ENCODE data around the gene HNRNPA3. TPM values are rescaled to one million over a fixed set of nuclear protein-coding genes. Genes with fewer than 3 reads are reported as not detected.

Gene HNRNPA3
- 100 to 1,000 TPM; 250 to 256 TPM for total RNA-seq

DNA sequence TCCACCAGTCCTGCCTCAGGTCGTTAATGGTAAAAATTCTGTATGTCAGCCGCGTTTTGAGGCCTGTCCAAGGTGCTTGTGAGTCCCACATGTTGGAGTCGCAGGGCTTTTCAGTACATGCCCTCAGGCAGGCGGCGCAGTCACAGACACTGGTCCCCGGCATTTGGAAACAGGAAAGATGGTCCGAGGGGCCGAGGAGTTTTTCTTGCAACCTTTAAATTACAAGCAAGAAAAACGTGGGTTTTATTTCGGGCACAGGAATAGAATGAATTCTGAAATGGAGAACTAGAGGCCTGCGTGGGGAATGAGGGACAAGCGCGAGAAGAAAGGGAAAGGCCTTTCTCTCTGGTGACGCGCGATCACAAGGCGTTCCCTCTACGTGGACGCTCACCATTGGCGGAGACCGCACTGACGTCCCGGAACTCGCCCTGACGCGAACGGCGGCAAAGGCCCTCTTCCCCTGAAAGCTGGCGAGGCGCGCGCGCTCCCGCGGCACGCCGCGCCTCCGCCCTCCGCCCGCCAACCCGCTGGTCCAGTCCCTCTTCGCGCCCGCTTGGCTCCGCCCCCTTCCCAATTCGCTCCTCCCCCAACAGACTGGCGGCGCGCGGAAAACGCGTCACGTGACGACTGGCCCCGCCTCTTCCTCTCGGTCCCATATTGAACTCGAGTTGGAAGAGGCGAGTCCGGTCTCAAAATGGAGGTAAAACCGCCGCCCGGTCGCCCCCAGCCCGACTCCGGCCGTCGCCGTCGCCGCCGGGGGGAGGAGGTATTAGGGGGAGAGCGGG lies at the start of gene HNRNPA3:
HNRNPA3 (plus strand) TSS at position 689 of the 785 bp plus-strand sequence; CDS start at position 695, 6 bp downstream.
- Mint-ChIP-seq H3K27ac (peak within 1 kb of the TSS; percentile 100), H3K36me3 (peaks cover 38% of the 10 kb centered on the region), H3K4me1 (peaks cover 34% of the 10 kb centered on the region), H3K27me3 (no peaks in the 10 kb centered on the region), H3K4me3 (peak within 1 kb of the TSS; percentile 100), H3K9me3 (no peaks in the 10 kb centered on the region)
- POLR2A ChIA-PET, result interaction anchor here (0.6 to 4.7 kb wide), 19 partner anchors 9 to 431 kb away, joined by 3 to 66 read pairs (median 4); partner anchors contain the start of genes AGPS and NFE2L2
- DNase-seq (peak; percentile 100), ATAC-seq (ENCODE audit: low read depth) (peak; percentile 88)

DNA sequence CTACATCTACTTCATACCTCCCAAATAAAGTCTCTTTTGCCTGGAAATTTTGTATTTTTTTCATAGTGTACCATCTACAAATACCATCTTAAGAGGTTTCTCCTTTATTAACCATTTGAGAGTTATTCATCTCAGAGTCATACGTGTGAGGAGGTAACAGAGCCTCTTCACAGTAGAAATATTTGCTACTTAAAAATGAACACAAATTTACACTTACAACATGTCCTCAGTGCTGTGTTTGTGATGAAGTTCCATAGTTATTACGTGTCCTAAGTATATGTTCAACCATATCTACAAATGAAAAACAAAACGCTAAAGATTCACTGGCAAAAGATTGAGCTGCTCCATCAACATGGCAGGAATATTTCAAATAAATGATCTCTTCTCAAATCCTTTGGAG lies 48.5 kb upstream of the HNRNPA3 start:
- no peak overlapping the region for H3K27ac Mint-ChIP-seq
- POLR2A ChIA-PET, result interaction anchor here (0.9 to 4.5 kb wide), 10 partner anchors 48 to 388 kb away, joined by 3 to 66 read pairs (median 4); partner anchors contain the start of genes AGPS, HNRNPA3 and NFE2L2

DNA sequence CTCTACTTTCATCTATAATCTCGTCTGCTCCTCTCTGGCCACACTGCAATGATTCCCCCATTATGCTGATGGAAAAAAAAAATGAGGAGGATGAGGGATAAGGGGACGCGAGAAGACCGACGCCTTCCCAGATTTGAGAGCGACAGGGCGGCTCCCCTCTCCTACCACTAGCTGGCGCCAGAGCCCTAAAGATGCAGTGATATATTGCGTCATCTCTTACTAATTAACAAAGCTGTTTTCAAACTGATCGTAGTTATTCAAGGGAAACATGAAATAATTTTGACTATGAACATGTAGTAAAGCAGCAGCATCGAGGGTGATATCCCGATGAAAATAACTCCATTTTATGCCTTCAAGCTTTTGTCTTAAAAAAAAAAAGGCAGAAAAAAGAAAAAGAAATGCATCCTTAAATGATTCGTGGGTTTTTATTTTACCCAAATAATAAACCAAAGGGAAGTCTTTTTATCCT lies 48.0 kb upstream of the HNRNPA3 start:
- ATAC-seq (ENCODE audit: low read depth), result peak; percentile 55
- peaks cover 34% of the 10 kb centered on the region for H3K4me1 Mint-ChIP-seq
- H3K27me3 Mint-ChIP-seq, result peaks cover 16% of the 10 kb centered on the region
- POLR2A ChIA-PET, result interaction anchor here (0.6 to 4.5 kb wide), 14 partner anchors 25 to 560 kb away, joined by 3 to 66 read pairs (median 4); partner anchors contain the start of genes AGPS, HNRNPA3 and NFE2L2
- no peak overlapping the region for H3K27ac Mint-ChIP-seq
- DNase-seq, result peak; percentile 77
- H3K9me3 Mint-ChIP-seq, result no peaks in the 10 kb centered on the region
- H3K36me3 Mint-ChIP-seq, result no peaks in the 10 kb centered on the region
- H3K4me3 Mint-ChIP-seq, result no peak overlapping the region

More for the DNA sequence above, 48.5 kb upstream of the HNRNPA3 start:
- no peaks in the 10 kb centered on the region for H3K36me3 Mint-ChIP-seq
- no peak overlapping the region for H3K4me3 Mint-ChIP-seq
- ATAC-seq (ENCODE audit: low read depth) (no peak), DNase-seq (no peak)
- H3K9me3 Mint-ChIP-seq, result no peaks in the 10 kb centered on the region
- peaks cover 18% of the 10 kb centered on the region for H3K27me3 Mint-ChIP-seq
- peaks cover 29% of the 10 kb centered on the region for H3K4me1 Mint-ChIP-seq

DNA sequence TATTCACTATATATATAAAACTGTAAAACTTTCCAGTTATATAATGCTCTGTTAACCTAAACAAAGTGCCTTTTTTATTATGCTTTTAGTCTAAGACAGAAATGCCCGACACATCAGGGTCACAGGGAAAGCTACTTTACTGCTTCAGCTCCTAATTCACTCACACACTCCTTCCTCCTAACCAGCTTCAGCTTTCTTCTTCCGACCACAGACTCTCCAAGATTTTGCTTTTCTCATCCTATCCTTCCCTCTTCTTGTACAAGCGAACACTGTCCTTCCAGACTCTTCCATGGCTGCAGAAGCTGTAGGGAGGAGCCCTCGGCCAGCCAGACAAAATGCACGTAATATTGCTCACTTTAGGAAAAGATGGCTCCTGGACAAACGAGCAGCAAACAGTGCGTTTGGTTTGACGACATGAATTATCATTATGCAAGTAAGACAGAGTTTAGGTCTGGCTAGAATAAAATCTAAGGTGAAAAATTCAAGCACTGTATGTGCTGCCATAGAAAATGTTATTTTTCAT lies 47.5 kb upstream of the HNRNPA3 start:
- DNase-seq (no peak), ATAC-seq (ENCODE audit: low read depth) (peak; percentile 19)
- Mint-ChIP-seq H3K4me3 (no peak overlapping the region), H3K27me3 (peaks cover 16% of the 10 kb centered on the region), H3K27ac (no peak overlapping the region), H3K4me1 (peaks cover 39% of the 10 kb centered on the region), H3K36me3 (no peaks in the 10 kb centered on the region), H3K9me3 (no peaks in the 10 kb centered on the region)
- POLR2A ChIA-PET, result interaction anchor here (0.6 to 4.5 kb wide), 15 partner anchors 24 to 560 kb away, joined by 3 to 66 read pairs (median 4); partner anchors contain the start of genes AGPS, HNRNPA3 and NFE2L2

DNA sequence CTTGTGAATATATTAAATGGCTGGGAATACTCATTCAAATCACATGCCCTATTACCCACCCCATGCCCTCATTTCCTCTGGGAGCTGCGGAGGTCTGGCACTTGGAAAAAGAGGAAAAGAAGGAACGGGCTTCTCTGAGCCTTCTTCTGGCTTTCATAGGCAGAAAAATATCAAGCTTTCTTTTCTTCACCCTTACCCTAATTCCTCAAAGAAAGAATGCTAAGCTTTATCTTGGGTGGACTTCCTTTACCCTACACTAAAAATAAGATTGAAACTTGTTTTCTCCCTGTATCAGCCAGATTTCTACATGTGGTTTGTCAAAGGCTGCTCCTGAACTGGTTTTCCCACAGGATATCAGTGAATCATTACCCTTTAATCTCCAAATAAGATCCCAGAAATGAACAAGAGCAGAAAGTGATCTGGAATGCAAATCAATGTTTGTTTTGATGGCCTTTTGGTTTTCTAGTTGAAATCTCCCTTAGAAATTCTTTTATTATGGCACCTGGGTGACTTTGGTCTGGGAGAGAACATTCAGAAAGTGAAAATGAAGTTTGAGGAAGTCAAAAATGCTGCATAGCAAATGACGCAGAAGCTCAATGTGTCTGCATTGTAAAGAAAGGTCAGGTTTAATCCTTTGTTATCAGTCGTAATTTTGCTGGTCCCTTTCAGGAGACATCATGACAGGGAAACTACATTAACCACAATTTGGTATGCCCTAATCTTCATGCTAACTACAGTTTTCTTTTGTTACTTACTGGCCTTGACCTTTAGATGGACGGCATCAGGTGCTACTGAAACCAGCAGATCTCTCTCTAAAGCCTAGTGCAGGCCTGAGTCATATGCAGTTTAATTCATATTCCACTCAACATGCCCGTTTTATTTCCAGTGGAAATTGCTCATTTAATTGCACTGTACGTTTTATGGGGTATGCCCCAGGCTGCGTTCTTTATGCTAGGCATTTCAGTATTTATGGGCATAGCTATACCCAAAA lies 46.6 kb upstream of the HNRNPA3 start:
- H3K27me3 Mint-ChIP-seq, result peaks cover 13% of the 10 kb centered on the region
- no peak for DNase-seq
- H3K4me1 Mint-ChIP-seq, result peaks cover 41% of the 10 kb centered on the region
- no peaks in the 10 kb centered on the region for H3K36me3 Mint-ChIP-seq
- ATAC-seq (ENCODE audit: low read depth), result peak; percentile 29
- peak overlapping the region; percentile 72 for H3K27ac Mint-ChIP-seq
- no peaks in the 10 kb centered on the region for H3K9me3 Mint-ChIP-seq
- peak overlapping the region; percentile 79 for H3K4me3 Mint-ChIP-seq
- POLR2A ChIA-PET, result interaction anchor here (0.6 to 4.5 kb wide), 8 partner anchors 46 to 250 kb away, joined by 3 to 66 read pairs (median 5); partner anchors contain the start of genes HNRNPA3 and NFE2L2

DNA sequence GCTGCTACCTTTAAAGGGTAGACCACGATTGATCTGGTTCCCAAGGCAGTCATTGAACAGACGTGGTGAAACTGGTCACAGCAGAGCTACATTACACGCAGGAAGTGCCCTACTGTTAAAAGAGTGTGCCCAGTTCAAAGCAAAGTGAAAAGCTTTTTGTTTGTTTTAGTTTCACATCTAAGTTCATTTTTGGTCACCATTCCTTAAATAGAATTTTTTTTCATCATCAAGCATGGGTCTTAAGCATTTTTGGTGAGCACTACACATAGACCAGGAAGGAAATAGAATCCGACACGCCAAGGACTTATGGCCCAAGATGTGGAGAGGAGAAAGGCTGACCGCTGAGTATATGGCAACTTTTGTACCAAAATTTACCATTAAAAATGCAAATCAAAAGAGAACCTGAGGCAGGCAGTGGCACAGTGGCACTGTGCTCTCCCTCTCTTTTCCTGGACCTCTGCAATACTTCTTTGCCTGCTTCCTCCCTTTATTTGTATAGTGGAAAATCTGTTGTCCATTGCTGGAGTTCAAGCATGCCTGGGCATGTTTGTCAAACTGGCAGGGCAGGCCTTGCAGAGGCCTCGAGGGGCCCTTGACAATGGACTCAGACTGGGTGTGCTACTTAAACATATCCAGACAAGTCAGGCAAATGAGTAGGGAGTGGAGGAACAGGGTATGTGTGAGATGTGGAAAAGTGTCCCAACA lies 42.6 kb upstream of the HNRNPA3 start:
- POLR2A ChIA-PET, result interaction anchor here (0.6 to 1.8 kb wide), 3 partner anchors 28 to 94 kb away, joined by 3 to 14 read pairs (median 4); partner anchors contain the start of genes HNRNPA3 and NFE2L2
- Mint-ChIP-seq H3K27me3 (peaks cover 10% of the 10 kb centered on the region), H3K4me1 (peaks cover 42% of the 10 kb centered on the region), H3K9me3 (no peaks in the 10 kb centered on the region), H3K36me3 (peaks cover 2% of the 10 kb centered on the region), H3K4me3 (peak overlapping the region; percentile 23), H3K27ac (peak overlapping the region; percentile 67)
- ATAC-seq (ENCODE audit: low read depth), result peak; percentile 76
- DNase-seq, result no peak

DNA sequence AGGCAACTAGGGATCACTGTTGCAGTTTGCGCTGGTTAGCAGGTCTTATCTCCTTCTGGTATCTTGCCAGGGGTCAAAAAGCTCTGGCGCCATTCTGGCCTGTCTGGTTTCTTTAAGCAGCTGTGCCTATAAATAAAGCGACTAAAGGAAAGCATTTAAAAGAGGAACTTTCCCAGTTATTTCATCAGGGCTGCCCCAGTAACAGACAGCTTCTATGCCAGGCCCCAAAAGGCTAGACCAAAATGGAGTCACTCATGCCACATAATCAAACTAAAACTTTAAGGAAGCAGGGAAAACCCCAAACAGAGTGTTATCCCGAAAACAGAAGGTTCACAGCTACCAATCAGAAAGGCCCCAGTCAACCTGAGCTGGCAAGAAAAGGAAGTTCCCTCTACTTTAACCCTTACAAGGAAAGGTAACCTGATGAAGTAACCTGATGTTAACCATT lies 41.2 kb upstream of the HNRNPA3 start:
- no peak overlapping the region for H3K27ac Mint-ChIP-seq
- peaks cover 19% of the 10 kb centered on the region for H3K27me3 Mint-ChIP-seq
- H3K4me1 Mint-ChIP-seq, result peaks cover 39% of the 10 kb centered on the region
- DNase-seq, result no peak
- no peak for ATAC-seq (ENCODE audit: low read depth)
- H3K36me3 Mint-ChIP-seq, result peaks cover 2% of the 10 kb centered on the region
- POLR2A ChIA-PET, result interaction anchor here (0.5 to 1.0 kb wide), 2 partner anchors 14 to 40 kb away, joined by 3 to 4 read pairs; no protein-coding TSS in a partner anchor
- no peaks in the 10 kb centered on the region for H3K9me3 Mint-ChIP-seq
- no peak overlapping the region for H3K4me3 Mint-ChIP-seq

DNA sequence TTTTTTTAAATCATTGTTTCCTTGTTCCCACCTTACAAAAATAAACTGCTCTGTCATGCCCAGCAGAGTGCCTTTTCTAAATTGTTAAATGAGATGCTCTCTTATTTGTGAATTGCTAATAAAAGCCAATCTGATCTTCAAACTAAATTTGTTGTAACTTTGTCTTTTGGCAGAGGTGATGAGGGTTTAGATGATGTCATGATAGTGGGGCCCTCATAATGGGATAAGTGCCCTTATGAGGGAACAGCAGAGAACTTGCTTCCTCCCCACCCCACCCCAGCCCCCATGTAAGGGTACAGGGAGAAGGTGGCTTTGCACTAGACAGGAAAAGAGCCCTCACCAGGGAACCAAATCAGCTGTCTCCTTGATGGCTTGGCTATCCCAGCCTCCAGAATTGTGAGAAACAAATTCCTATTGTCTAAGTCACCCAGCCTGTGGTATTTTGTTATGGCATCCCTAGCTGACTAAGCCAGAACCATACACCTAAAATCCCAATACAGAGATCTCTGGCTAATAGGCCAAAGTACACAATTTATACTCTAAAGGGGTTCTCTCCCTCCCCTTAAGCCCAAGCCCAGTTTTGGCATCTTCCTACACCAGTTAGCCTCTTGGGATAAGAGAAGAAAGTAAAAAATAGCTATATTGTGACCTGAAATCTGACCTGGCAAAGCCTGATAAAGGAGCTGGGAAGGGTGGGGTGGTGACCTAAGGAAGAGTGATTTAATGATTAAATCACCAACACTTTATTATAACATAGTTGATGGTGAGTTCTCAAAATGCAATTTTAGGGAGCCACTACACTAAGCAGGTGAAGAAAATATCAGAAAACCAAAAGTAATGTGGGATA lies 40.3 kb upstream of the HNRNPA3 start:
- peaks cover 36% of the 10 kb centered on the region for H3K4me1 Mint-ChIP-seq
- H3K9me3 Mint-ChIP-seq, result no peaks in the 10 kb centered on the region
- ATAC-seq (ENCODE audit: low read depth), result no peak
- H3K36me3 Mint-ChIP-seq, result peaks cover 2% of the 10 kb centered on the region
- H3K4me3 Mint-ChIP-seq, result no peak overlapping the region
- POLR2A ChIA-PET, result interaction anchor here (0.7 kb wide), 1 partner anchor 523 kb away, joined by 5 read pairs; no protein-coding TSS in a partner anchor
- H3K27me3 Mint-ChIP-seq, result peaks cover 20% of the 10 kb centered on the region
- no peak for DNase-seq
- no peak overlapping the region for H3K27ac Mint-ChIP-seq

DNA sequence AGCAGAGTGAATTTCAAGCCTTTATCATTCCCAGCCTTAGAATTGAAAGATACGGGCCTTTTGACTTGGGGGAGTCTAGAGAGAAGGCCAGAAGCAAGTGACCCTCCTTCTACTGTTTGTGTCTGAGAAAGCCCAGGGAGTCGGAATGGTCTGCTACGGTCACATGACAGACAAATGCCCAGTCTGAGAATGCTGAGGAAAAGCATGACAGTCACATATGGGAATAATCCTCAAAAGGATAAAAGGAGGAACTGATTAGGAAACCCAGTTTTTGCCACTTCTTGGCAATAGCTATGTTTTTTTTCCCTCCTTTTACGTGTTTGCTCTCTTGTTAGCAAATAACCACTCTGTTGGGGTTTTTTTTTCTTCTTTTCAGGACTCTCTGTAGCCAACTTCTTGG lies 38.1 kb upstream of the HNRNPA3 start:
- peaks cover 17% of the 10 kb centered on the region for H3K4me1 Mint-ChIP-seq
- ATAC-seq (ENCODE audit: low read depth), result no peak

DNA sequence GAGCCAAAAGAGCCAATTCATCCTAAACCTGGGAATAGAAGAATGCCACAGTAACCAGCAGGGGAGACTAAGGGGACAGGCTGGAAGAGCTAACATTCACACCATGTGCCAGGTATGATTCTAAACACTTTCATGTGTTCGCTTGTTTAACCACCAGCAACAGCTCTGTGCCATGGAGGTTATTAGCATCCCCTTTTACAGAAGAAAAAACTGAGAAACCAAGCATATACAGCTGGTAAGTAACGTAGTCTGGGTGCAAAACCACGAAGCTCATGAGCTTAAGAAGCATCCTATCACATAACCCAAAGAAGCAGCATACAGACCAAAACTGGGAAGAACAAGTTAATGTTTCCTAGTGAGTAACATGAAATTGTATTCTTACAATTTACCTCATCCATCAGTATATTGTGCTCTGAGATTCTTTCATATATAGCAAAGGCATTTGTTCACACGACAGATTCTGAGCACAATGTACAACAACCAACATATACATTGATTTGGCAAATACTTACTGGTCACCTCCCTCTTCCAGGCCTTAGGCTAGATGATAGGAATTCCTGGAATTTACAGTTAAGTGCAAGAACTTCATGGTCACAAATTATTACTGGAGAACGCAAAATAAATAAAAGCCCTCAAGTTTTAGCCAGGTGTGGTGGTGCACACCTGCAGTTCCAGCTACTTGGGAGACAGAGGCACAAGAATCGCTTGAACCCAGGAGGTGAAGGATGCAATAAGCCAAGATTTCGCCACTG lies 36.5 kb upstream of the HNRNPA3 start:
- no peaks in the 10 kb centered on the region for H3K9me3 Mint-ChIP-seq
- H3K4me1 Mint-ChIP-seq, result peaks cover 8% of the 10 kb centered on the region
- DNase-seq, result no peak
- POLR2A ChIA-PET, result interaction anchor here (1.1 kb wide), 1 partner anchor 88 kb away, joined by 3 read pairs; no protein-coding TSS in a partner anchor
- no peak for ATAC-seq (ENCODE audit: low read depth)
- peaks cover 2% of the 10 kb centered on the region for H3K36me3 Mint-ChIP-seq
- H3K27me3 Mint-ChIP-seq, result peaks cover 22% of the 10 kb centered on the region
- no peak overlapping the region for H3K27ac Mint-ChIP-seq
- H3K4me3 Mint-ChIP-seq, result no peak overlapping the region

More for the DNA sequence above, 38.1 kb upstream of the HNRNPA3 start:
- POLR2A ChIA-PET, result interaction anchor here (0.6 kb wide), 1 partner anchor 89 kb away, joined by 3 read pairs; no protein-coding TSS in a partner anchor
- Mint-ChIP-seq H3K36me3 (peaks cover 2% of the 10 kb centered on the region), H3K9me3 (no peaks in the 10 kb centered on the region), H3K27me3 (peaks cover 20% of the 10 kb centered on the region), H3K4me3 (no peak overlapping the region), H3K27ac (no peak overlapping the region)
- no peak for DNase-seq
